ENCODE results near the gene CDK10. TPM values are rescaled to one million over a fixed set of nuclear protein-coding genes. Genes with fewer than 3 reads are reported as not detected.

CDK10 gene
- total and polyA plus RNA-seq, 9 of the 15 experiments (the other 6 are each of a cell fraction or from before 2014, with no cell fraction given): 2.0 to 85.1 (median 40.1) TPM

- TF ChIP-seq ZBTB40 (IDR thresholded peaks at IDR 0.05) (no peak), ZBTB40 (CRISPR knock-in tag; IDR thresholded peaks at IDR 0.05) (no peak), TEAD4 (IDR thresholded peaks at IDR 0.05; ENCODE audit: low read length) (no peak), TEAD4 (CRISPR knock-in tag; IDR thresholded peaks at IDR 0.05; ENCODE audit: borderline replicate concordance) (no peak), POLR2G (IDR thresholded peaks at IDR 0.05; ENCODE audit: low read depth, low read length) (peak; percentile 68), TCFL5 (CRISPR knock-in tag; conservative IDR thresholded peaks at IDR 0.05) (no peak), ZSCAN29 (IDR thresholded peaks at IDR 0.05) (no peak), NFYB (IDR thresholded peaks at IDR 0.05; ENCODE audit: extremely low read depth, insufficient read length) (no peak), IRF2 (CRISPR knock-in tag; IDR thresholded peaks at IDR 0.05) (no peak), EGR1 (conservative IDR thresholded peaks at IDR 0.05) (no peak), MITF (IDR thresholded peaks at IDR 0.05) (no peak), POLR2AphosphoS2 (IDR thresholded peaks at IDR 0.05; ENCODE audit: low read length) (peak; percentile 62; the same call in 1 of the 2 replicates), SIN3B (IDR thresholded peaks at IDR 0.05; ENCODE audit: low read depth) (no peak), ZNF696 (CRISPR knock-in tag; conservative IDR thresholded peaks at IDR 0.05) (no peak), RBFOX2 (IDR thresholded peaks at IDR 0.05; ENCODE audit: low read depth, low read length) (peak; percentile 47), MYBL2 (IDR thresholded peaks at IDR 0.05; ENCODE audit: low read depth) (no peak), MYBL2 (CRISPR knock-in tag; IDR thresholded peaks at IDR 0.05; ENCODE audit: borderline replicate concordance) (no peak), PHB (CRISPR knock-in tag; IDR thresholded peaks at IDR 0.05) (no peak), POLR2AphosphoS5 (IDR thresholded peaks at IDR 0.05; ENCODE audit: control insufficient read depth, insufficient read depth, low read depth, low read length) (no peak; the same call in 1 of the 2 replicates), DACH1 (IDR thresholded peaks at IDR 0.05; ENCODE audit: partially characterized antibody) (no peak), SPI1 (IDR thresholded peaks at IDR 0.05; ENCODE audit: borderline replicate concordance, low read depth, low read length) (no peak)
These were observed 10.2 kb downstream of the CDK10 start (continued) for GRCh38 chr16:89696670-89697128.
